ENCODE data around the gene NDUFB5.
"Not testable (repeated sequence)": the region's sequence is repeated elsewhere in the genome, so short reads cannot be mapped to it uniquely, and the experiment has no call there.

The NDUFB5 gene

DNA sequence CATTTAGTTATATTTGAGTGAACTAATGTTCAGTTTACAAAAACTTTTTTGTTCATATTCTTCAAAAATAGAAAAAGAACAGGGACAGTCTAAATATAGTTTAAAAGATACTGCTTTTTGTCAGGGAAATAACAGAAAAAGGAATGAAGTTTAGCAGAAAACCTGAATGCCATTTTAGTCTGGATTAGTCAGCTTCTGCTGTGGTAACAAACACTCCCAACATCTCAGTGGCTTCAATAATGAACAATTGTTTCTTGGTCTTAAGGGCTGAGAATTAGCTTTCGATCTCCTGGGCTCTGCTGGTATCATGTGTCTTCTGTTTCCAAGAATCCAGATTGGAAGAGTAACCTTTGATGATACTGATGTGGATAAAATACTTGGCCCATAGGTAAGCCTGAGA lies 35.9 kb downstream of the NDUFB5 start:
- DNase-seq: no peak

DNA sequence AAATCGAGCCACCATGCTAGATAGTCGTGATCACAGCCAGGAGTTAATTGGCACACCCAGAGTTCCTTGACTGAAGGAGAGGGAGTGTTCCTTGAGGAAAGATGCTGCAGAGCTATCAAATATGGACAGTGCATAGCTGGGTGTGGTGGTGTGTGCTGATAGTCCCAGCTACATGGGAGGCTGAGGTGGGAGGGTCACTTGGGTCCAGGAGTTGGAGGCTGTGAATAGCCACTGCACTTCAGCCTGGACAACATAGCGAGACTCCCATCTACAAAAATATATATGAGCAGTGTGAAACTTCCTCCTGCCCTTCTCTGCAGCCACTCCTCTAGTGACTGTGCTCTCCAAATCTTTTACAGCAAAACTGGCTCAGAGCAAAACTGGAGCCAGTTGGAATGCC lies 38.3 kb downstream of the NDUFB5 start:
- no peak for DNase-seq

GRCh38 chr3:179643837-179644236 lies 39.2 kb downstream of the NDUFB5 start:
- DNase-seq: not testable (repeated sequence)

GRCh38 chr3:179646177-179646576 lies 41.6 kb downstream of the NDUFB5 start:
- no peak for DNase-seq

GRCh38 chr3:179651687-179652446 lies 47.3 kb downstream of the NDUFB5 start:
- no peak for DNase-seq

DNA sequence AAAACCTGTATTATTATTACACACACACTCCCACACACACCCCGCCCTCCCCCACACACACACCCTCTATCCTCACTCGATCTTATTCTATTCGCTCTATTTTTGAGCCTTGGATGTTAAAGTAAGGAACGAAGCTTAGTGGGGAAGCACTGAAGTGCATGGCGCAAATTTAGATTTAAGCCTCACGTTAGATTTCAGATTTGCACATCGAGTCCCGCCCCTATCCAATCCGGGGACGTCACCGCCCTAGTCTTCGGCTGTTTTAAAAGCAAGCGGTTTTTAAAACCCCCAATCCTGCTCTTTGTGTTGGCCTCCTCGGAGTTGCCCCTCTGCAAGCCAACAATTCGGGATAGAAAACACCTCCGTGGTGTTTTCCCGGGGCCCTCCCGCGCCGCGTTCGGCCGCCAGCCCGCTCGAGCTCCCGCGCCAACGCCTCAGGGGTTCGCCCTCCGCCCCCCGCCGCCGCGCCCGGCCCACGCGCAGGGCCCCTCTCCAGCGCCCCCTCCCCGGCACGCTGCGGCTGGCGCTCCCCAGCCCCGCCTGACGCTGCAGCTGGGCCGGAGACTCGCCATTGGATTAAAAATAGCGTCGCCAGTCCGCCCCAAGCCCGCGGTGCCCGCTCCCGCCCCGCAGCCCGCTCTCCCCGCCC lies 48.0 kb downstream of the NDUFB5 start, which contains the start of gene USP13:
Gene USP13 (plus strand): TSS at position 594 of the 649 bp plus-strand sequence. CDS start 186 bp downstream, outside the sequence.
- DNase-seq: peak; percentile 94

GRCh38 chr3:179653096-179653797 lies 48.7 kb downstream of the NDUFB5 start:
- peak; percentile 92 for DNase-seq

DNA sequence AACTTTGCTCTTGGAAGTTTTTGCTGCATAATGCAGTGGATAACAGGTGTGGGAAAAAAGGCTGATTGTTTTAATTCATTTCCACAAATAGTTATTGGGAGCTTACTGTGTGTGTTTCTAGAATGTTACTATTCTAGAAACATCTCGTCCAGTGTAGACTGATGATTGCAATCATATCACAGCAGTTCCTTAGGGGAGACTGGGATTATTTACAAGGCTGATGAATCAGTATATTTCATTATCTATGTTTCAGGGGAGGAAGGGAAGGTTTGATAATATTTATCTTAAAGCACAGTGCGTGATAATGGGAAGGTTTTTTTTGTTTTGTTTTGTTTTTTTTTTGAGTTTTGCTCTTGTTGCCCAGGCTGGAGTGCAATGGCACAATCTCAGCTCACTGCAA lies 50.6 kb downstream of the NDUFB5 start:
- no peak for DNase-seq

GRCh38 chr3:179658606-179659005 lies 54.0 kb downstream of the NDUFB5 start:
- no peak for DNase-seq

DNA sequence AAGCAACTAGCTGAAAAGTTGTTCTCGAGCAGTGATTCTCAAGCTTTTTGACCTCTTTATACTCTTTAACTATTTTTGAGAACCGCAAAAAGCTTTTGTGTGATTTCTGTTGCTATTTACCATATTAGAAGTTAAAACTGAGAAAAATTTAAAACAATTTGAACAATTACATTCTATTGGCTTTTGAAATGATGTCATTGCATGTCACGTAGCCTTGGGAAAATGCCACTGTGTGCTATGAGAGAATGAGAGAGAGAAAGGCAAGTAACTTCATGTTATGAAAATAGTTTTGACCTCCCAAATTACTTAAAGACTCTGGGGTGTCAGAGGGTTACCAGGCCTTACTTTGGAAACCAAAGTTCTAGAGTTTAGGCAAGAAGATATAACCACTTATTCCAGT lies 56.3 kb downstream of the NDUFB5 start:
- DNase-seq: no peak

GRCh38 chr3:179661777-179662176 lies 57.2 kb downstream of the NDUFB5 start:
- DNase-seq: no peak

DNA sequence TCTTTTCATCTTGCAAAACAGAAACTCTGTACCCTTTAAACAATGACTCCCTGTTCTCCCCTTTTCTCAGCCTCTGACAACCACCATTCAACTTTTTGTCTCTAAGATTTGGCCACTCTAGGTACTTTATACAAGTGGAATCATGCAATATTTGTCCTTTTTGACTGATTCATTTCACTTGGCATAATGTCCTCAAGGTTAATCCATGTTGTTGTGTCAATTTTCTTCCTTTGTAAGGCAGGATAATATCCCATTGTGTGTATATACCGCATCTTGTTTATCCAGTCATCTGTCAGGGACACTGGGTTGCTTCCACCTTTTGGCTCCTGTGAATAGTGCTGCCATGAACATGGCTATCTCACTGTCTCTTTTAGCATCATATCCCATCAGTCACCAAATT lies 58.5 kb downstream of the NDUFB5 start:
- no peak for DNase-seq

- DNase-seq: no peak
These were observed 61.4 kb downstream of the NDUFB5 start for GRCh38 chr3:179666030-179666429.

GRCh38 chr3:179666436-179667035 lies 61.9 kb downstream of the NDUFB5 start:
- peak; percentile 32 for DNase-seq

GRCh38 chr3:179668429-179668828 lies 63.8 kb downstream of the NDUFB5 start:
- DNase-seq: no peak

DNA sequence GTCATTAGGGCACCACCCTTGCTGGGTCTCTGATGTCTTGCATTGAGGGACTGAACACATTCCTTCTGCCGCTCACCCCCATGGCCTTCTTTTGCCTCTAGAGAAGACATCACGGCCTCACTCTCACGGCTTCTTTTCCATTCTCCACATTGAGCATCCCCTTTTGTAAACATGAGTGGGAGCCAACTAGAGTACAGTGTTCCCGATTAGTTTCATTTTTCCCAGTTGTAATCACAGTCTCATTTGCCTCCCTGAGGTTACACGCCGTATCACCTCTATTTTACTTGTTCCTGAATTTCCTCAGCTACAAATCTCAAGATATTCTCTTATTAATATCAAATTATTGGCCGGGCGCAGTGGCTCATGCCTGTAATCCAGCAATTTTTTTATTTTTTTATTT lies 65.7 kb downstream of the NDUFB5 start:
- no peak for DNase-seq

GRCh38 chr3:179671309-179671708 lies 66.7 kb downstream of the NDUFB5 start:
- DNase-seq: no peak

DNA sequence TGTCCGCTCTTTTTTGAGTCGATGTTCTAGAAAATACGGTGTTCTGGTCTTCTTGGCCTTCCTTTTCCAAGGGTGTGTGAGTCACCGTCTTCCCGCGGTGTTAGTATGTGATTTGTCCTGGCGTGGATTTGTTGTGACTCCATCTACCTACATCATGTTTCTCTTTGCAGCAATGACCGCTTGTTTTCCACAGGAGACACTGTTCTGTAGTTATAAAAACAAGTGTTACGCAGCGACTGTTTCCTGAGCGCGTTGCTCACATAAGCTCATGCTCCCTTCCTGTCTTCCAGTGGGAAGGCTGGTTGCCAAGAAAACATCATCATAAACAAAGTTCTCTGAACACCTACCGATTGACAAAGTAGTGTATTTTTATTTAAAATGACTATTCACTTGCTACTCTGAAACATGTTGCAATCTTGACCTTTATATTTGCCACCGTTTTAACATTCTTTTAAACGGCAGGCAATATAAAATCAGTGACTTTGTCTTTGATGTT lies 67.2 kb downstream of the NDUFB5 start:
- DNase-seq: no peak

- DNase-seq: no peak
These were observed 68.3 kb downstream of the NDUFB5 start for GRCh38 chr3:179672918-179673317.

GRCh38 chr3:179673523-179673922 lies 68.9 kb downstream of the NDUFB5 start:
- DNase-seq: no peak

- no peak for DNase-seq
These were observed 71.5 kb downstream of the NDUFB5 start for GRCh38 chr3:179676081-179676480.

Measured in eye (tissue), 1 donor.